Measurements from ENCODE around the gene ANGPT4. TPM values are rescaled to one million over a fixed set of nuclear protein-coding genes. Genes with fewer than 3 reads are reported as not detected.

Gene ANGPT4
- total and polyA plus RNA-seq, 2 of the 8 experiments (the other 6 are each of a cell fraction or from before 2014, with no cell fraction given), result 0.07 to 0.33 TPM

DNA sequence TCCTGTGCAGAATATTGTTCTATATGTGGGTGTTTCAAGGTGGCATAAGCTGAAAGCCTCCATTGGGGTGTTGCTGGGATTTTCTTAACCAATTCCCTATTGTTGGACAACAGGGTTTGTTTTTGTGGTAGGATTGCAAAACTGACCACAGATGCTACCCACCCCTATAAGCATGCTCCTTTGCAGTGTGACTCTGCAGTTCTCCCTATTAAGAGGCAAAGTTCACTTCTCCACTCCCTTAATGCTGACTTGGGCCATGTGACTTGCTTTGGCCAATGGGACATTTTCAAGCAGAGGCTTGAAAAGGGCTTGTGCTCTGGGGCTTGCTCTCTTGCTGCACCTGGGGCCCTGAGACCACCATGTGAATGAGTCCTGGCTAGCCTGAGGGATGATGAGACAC lies 8.5 kb upstream of the ANGPT4 start:
- H3K9me3 ChIP-seq (ENCODE audit: insufficient read depth in 2 of 2, low read depth in 1 of 2, low read length in 1 of 2), result no peaks in the 10 kb centered on the region; a peak in 2 of 4 replicates
- H3K27me3 ChIP-seq (replicated peaks in 1 of 4; ENCODE audit: control insufficient read depth in 3 of 4, extremely low read depth in 1 of 4, insufficient read depth in 3 of 4, low read length in 3 of 4), result no peaks in the 10 kb centered on the region
- H2BK12ac ChIP-seq (ENCODE audit: low read depth, low read length), result no peak overlapping the region
- H3K4me3 ChIP-seq (ENCODE audit: extremely low read depth in 1 of 4, insufficient read depth in 2 of 4, low read depth in 3 of 4, low read length in 4 of 4), result no peak overlapping the region
- H2BK120ac ChIP-seq (replicated peaks; ENCODE audit: low read depth, low read length), result no peak overlapping the region
- no peak overlapping the region for H2BK15ac ChIP-seq (ENCODE audit: low read length)
- no peaks in the 10 kb centered on the region for H3K79me2 ChIP-seq (ENCODE audit: control insufficient read depth in 1 of 2, insufficient read depth in 2 of 2, low read length in 2 of 2)
- H3K27ac ChIP-seq (ENCODE audit: low read depth, low read length), result no peak overlapping the region
- H3K4ac ChIP-seq (replicated peaks; ENCODE audit: insufficient read length, low read depth, low read length), result no peak overlapping the region
- TF ChIP-seq CHD2 (IDR thresholded peaks at IDR 0.05; ENCODE audit: low read length), result no peak
- H3K79me1 ChIP-seq (ENCODE audit: low read depth, low read length), result no peaks in the 10 kb centered on the region
- H3K4me2 ChIP-seq (ENCODE audit: insufficient read depth in 1 of 2, low read depth in 2 of 2, low read length in 2 of 2), result no peak overlapping the region
- no peak overlapping the region for H3K56ac ChIP-seq (replicated peaks; ENCODE audit: insufficient read length, low read depth, low read length)
- no peak overlapping the region for H2BK20ac ChIP-seq (ENCODE audit: low read length)
- H3K9ac ChIP-seq (replicated peaks in 1 of 4; ENCODE audit: extremely low read depth in 1 of 4, low read depth in 3 of 4, low read length in 3 of 4), result no peak overlapping the region
- no peak overlapping the region for H2AFZ ChIP-seq (ENCODE audit: low read length)
- FAIRE-seq (no peak), DNase-seq (ENCODE audit: low read depth in 1 of 2, low spot score in 2 of 2) (no peak)
- no peak overlapping the region for H2BK5ac ChIP-seq (ENCODE audit: low read depth, low read length)
- no peaks in the 10 kb centered on the region for H3K36me3 ChIP-seq (ENCODE audit: control insufficient read depth in 2 of 4, insufficient read depth in 4 of 4, low read length in 3 of 4)
- no peak overlapping the region for H2AK5ac ChIP-seq (ENCODE audit: low read depth, low read length)
- POLR2A ChIA-PET (ENCODE audit: partially characterized antibody), result no interaction called here
- CTCF ChIA-PET (ENCODE audit: partially characterized antibody), result no interaction called here
- H3K18ac ChIP-seq (ENCODE audit: extremely low read depth, low read length), result no peak overlapping the region
- H3K23ac ChIP-seq (ENCODE audit: insufficient read length), result no peak overlapping the region
- H4K5ac ChIP-seq (ENCODE audit: insufficient read length, low read depth, low read length), result no peak overlapping the region
- no peaks in the 10 kb centered on the region for H3K4me1 ChIP-seq (replicated peaks in 1 of 4; ENCODE audit: control insufficient read depth in 3 of 4, insufficient read depth in 4 of 4, low read length in 3 of 4)
- no peak overlapping the region for H3K14ac ChIP-seq (ENCODE audit: insufficient read length)
- no peak overlapping the region for H4K91ac ChIP-seq (replicated peaks; ENCODE audit: insufficient read length, low read length)
- H4K8ac ChIP-seq (ENCODE audit: extremely low read depth, insufficient read depth, low read length), result no peak overlapping the region
- H4K20me1 ChIP-seq (replicated peaks in 1 of 2; ENCODE audit: control insufficient read depth in 1 of 2, insufficient read depth in 2 of 2, low read length in 2 of 2), result no peaks in the 10 kb centered on the region
- no peaks in the 10 kb centered on the region for H3K23me2 ChIP-seq (ENCODE audit: low read depth, low read length)
